T-helper 9 cell (primary cell): ENCODE measurements around the gene FAM187B.
"Not testable (repeated sequence)": the region's sequence is repeated elsewhere in the genome, so short reads cannot be mapped to it uniquely, and the experiment has no call there.

Source experiments
- DNase-seq: peaks from one replicate; pipeline ENCODE4 v3.0.0-alpha.2; 2020

The FAM187B gene

GRCh38 chr19:35262101-35262761, 33.7 kb upstream of the FAM187B start:
- no peak for DNase-seq

GRCh38 chr19:35261356-35262100, 33.0 kb upstream of the FAM187B start:
- no peak for DNase-seq

GRCh38 chr19:35260694-35261304, 32.3 kb upstream of the FAM187B start:
- no peak for DNase-seq

- no peak for DNase-seq
Measured at GRCh38 chr19:35257113-35257461, 28.5 kb upstream of the FAM187B start.

- DNase-seq = no peak
Measured at GRCh38 chr19:35256566-35256965, 28.0 kb upstream of the FAM187B start.

- no peak for DNase-seq
Measured at GRCh38 chr19:35254341-35255297, 26.1 kb upstream of the FAM187B start.

- no peak for DNase-seq
Measured at GRCh38 chr19:35253316-35254286, 25.1 kb upstream of the FAM187B start.

GRCh38 chr19:35251456-35251855, 22.9 kb upstream of the FAM187B start:
- no peak for DNase-seq

- DNase-seq = no peak
Measured at GRCh38 chr19:35249848-35250711, 21.5 kb upstream of the FAM187B start.

GRCh38 chr19:35249146-35249847, 20.8 kb upstream of the FAM187B start:
- no peak for DNase-seq

GRCh38 chr19:35248310-35249145, 20.0 kb upstream of the FAM187B start, which contains the start of gene LSR:
TSS of gene LSR (plus strand) at chr19:35249002. CDS start at chr19:35249023, 21 bp downstream.
- peak; percentile 54 for DNase-seq

GRCh38 chr19:35247526-35248309, 19.2 kb upstream of the FAM187B start:
- DNase-seq = peak; percentile 40

GRCh38 chr19:35246466-35247092, 18.0 kb upstream of the FAM187B start:
- no peak for DNase-seq

- DNase-seq = no peak
Measured at GRCh38 chr19:35241417-35241816, 12.9 kb upstream of the FAM187B start.

- DNase-seq = no peak
Measured at GRCh38 chr19:35240327-35240726, 11.8 kb upstream of the FAM187B start.

GRCh38 chr19:35239597-35239996, 11.1 kb upstream of the FAM187B start:
- DNase-seq = not testable (repeated sequence)

GRCh38 chr19:35236638-35237400, 8.3 kb upstream of the FAM187B start:
- DNase-seq = no peak
